Natural killer cell treated with Interleukin-12 subunit alpha and Interleukin-12 subunit beta and Interleukin-15 and Interleukin-18, amount 100 ng/mL, for 72 hours (primary cell): ENCODE data around the gene NAT8L. TPM values are rescaled to one million over a fixed set of nuclear protein-coding genes. Genes with fewer than 3 reads are reported as not detected.

Experiments used
- ATAC-seq, 2 donors: fragments of 150-1000 bp; cut with Tn5 transposase in 1 of 2; sonication (Bioruptor Pico), chemical (Tn5 transposase) in 1 of 2; 2 replicates each; pipeline ENCODE4 v1.10.0; 2021
- DNase-seq: peaks from one replicate; pipeline ENCODE4 v3.0.0; 2022; ENCODE audit warnings: low spot score
- H3K27ac Mint-ChIP-seq, 2 donors: 1 replicate in 1 of 2; 2 replicates in 1 of 2; pipeline ENCODE4 v1.8.0; 2022; ENCODE audit warnings: mixed read lengths in 2 of 2, mild to moderate bottlenecking in 1 of 2, moderate library complexity in 1 of 2
- H3K27me3 Mint-ChIP-seq, 2 donors: 1 replicate in 1 of 2; 2 replicates in 1 of 2; pipeline ENCODE4 v1.8.0; 2022; ENCODE audit warnings: mixed read lengths in 2 of 2
- H3K36me3 Mint-ChIP-seq: one replicate; pipeline ENCODE4 v1.8.0; 2022; ENCODE audit warnings: mixed read lengths
- H3K4me1 Mint-ChIP-seq, 2 donors: 1 replicate in 1 of 2; 2 replicates in 1 of 2; pipeline ENCODE4 v1.8.0; 2022; ENCODE audit warnings: low read depth in 2 of 2, mixed read lengths in 2 of 2, mild to moderate bottlenecking in 1 of 2
- H3K4me3 Mint-ChIP-seq: one replicate; pipeline ENCODE4 v1.8.0; 2022; ENCODE audit warnings: mixed read lengths
- H3K9me3 Mint-ChIP-seq: 2 replicates; pipeline ENCODE4 v1.8.0; 2022; ENCODE audit warnings: mixed read lengths
- total RNA-seq, 2 donors: library from RNA; stranded (reverse); gene quantifications; one replicate each; pipeline ENCODE4 v1.2.3, GENCODE V29; 2022

NAT8L gene
- total RNA-seq, 2 donors from 2014 or later, result 0.05 to 0.08 TPM

- Mint-ChIP-seq H3K4me3 (peak overlapping the region; percentile 79), H3K36me3 (no peaks in the 10 kb centered on the region), H3K27ac (no peak overlapping the region), H3K4me1 (peaks cover 0 to 6% of the 10 kb centered on the region in 2 donors), H3K9me3 (no peaks in the 10 kb centered on the region), H3K27me3 (peaks cover 13 to 25% of the 10 kb centered on the region in 2 donors)
- DNase-seq (peak; percentile 89), ATAC-seq (peak; percentile 81 to 86)
Measured at GRCh38 chr4:2041239-2042130, 17.6 kb upstream of the NAT8L start.

- H3K4me1 Mint-ChIP-seq, result peaks cover 0 to 6% of the 10 kb centered on the region in 2 donors
- H3K9me3 Mint-ChIP-seq, result no peaks in the 10 kb centered on the region
- H3K27ac Mint-ChIP-seq, result no peak overlapping the region
- peaks cover 11 to 17% of the 10 kb centered on the region in 2 donors for H3K27me3 Mint-ChIP-seq
- DNase-seq, result no peak
- ATAC-seq, result peak; percentile 61 to 63
- peak overlapping the region; percentile 79 for H3K4me3 Mint-ChIP-seq
- H3K36me3 Mint-ChIP-seq, result no peaks in the 10 kb centered on the region
Measured at GRCh38 chr4:2042204-2042946, 16.8 kb upstream of the NAT8L start.

- H3K36me3 Mint-ChIP-seq, result no peaks in the 10 kb centered on the region
- no peaks in the 10 kb centered on the region for H3K9me3 Mint-ChIP-seq
- no peak for ATAC-seq
- H3K27ac Mint-ChIP-seq, result no peak overlapping the region
- peak overlapping the region; percentile 65 for H3K4me3 Mint-ChIP-seq
- DNase-seq, result no peak
- peaks cover 0 to 6% of the 10 kb centered on the region in 2 donors for H3K4me1 Mint-ChIP-seq
- H3K27me3 Mint-ChIP-seq, result peaks cover 11 to 17% of the 10 kb centered on the region in 2 donors
Measured at GRCh38 chr4:2042947-2043395, 16.2 kb upstream of the NAT8L start.

GRCh38 chr4:2043396-2044118, 15.6 kb upstream of the NAT8L start:
- H3K4me1 Mint-ChIP-seq, result peaks cover 0 to 6% of the 10 kb centered on the region in 2 donors
- H3K9me3 Mint-ChIP-seq, result no peaks in the 10 kb centered on the region
- no peaks in the 10 kb centered on the region for H3K36me3 Mint-ChIP-seq
- no peak overlapping the region for H3K4me3 Mint-ChIP-seq
- no peak overlapping the region for H3K27ac Mint-ChIP-seq
- H3K27me3 Mint-ChIP-seq, result peaks cover 12 to 14% of the 10 kb centered on the region in 2 donors
- ATAC-seq (no peak), DNase-seq (no peak)

- Mint-ChIP-seq H3K9me3 (no peaks in the 10 kb centered on the region), H3K4me3 (no peak overlapping the region), H3K27ac (no peak overlapping the region), H3K36me3 (no peaks in the 10 kb centered on the region), H3K4me1 (peaks cover 0 to 6% of the 10 kb centered on the region in 2 donors), H3K27me3 (peaks cover 8 to 9% of the 10 kb centered on the region in 2 donors)
- no peak for ATAC-seq
- DNase-seq, result no peak
Measured at GRCh38 chr4:2044119-2044485, 15.0 kb upstream of the NAT8L start.

DNA sequence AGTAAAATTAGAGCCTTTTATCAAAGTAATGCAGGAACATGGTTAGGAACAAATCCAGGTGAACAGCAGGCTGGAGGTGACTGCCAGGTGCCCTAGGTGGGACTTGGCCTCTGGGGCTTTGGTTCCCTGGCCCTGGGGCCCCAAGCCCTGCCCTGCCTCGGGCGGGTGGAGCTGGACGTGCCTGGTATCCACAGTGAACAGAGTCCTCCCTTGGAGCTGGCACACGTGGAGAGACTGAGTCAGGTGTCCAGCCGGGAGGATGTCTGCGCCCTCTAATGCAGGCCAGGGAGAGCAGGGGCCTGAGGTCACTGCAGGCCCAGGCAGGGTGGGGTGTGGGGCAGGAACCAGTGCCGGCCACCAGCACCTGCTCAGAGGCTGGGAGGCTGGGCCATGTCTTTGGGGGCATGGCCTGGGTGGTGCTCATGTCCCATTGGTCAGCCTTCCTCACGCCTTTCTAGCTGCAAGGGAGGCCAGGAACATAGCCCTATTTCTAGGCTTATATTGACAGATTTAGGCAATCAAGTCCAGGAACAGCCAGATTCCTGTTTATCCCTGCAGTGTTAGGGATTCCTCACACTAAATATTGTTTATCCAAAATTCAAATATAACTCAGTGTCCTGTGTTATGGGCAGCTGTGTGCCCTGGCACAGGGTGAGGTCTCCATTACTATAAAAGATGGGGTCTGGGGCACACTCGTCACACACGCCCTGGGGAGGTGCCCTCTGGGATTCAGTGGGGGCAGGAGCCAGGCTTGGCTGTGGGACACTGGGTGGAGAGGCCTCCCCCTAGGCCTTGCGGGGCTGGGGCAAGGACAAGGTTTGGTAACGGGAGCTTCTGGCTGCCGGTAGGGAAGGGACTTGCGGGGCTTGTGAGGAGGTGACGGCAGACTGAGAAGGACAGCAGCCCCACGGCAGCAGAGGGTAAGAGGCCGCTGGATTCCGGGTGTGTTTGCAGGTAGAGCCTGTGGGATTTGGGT, 14.3 kb upstream of the NAT8L start:
- Mint-ChIP-seq H3K4me3 (no peak overlapping the region), H3K27ac (no peak overlapping the region), H3K9me3 (no peaks in the 10 kb centered on the region), H3K36me3 (no peaks in the 10 kb centered on the region), H3K27me3 (peaks cover 4 to 6% of the 10 kb centered on the region in 2 donors), H3K4me1 (peaks cover 0 to 5% of the 10 kb centered on the region in 2 donors)
- DNase-seq, result no peak
- ATAC-seq, result no peak

DNA sequence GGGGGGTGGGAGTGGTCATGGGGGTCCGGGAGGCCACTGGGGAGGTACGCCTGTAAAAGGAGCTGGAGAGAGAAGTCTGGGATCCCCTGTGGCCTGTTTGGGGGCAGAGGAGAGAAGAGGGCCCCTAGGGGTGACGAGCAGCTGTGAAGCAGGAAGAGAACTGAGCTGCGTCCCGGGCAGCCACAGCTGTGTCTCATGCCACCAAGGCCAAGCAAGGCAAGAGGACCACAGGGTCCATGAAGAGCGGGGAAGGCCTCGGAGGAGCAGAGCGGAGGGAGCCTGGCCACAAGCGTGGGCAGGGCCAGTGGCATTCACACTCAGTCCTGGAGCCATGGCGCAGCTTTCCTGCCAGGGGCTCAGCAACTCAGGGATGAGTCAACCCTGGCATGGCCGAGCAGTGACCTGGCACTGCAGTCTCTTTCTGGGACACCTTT, 13.6 kb upstream of the NAT8L start:
- Mint-ChIP-seq H3K4me3 (no peak overlapping the region), H3K4me1 (peaks cover 0 to 3% of the 10 kb centered on the region in 2 donors), H3K27me3 (peaks cover 0 to 6% of the 10 kb centered on the region in 2 donors), H3K9me3 (no peaks in the 10 kb centered on the region), H3K36me3 (no peaks in the 10 kb centered on the region), H3K27ac (no peak overlapping the region)
- DNase-seq (no peak), ATAC-seq (no peak)

- ATAC-seq (no peak), DNase-seq (no peak)
- Mint-ChIP-seq H3K9me3 (no peaks in the 10 kb centered on the region), H3K4me1 (peaks cover 0 to 3% of the 10 kb centered on the region in 2 donors), H3K36me3 (no peaks in the 10 kb centered on the region), H3K4me3 (no peak overlapping the region), H3K27me3 (peaks cover 0 to 13% of the 10 kb centered on the region in 2 donors), H3K27ac (no peak overlapping the region)
Measured at GRCh38 chr4:2046031-2046961, 12.8 kb upstream of the NAT8L start.

DNA sequence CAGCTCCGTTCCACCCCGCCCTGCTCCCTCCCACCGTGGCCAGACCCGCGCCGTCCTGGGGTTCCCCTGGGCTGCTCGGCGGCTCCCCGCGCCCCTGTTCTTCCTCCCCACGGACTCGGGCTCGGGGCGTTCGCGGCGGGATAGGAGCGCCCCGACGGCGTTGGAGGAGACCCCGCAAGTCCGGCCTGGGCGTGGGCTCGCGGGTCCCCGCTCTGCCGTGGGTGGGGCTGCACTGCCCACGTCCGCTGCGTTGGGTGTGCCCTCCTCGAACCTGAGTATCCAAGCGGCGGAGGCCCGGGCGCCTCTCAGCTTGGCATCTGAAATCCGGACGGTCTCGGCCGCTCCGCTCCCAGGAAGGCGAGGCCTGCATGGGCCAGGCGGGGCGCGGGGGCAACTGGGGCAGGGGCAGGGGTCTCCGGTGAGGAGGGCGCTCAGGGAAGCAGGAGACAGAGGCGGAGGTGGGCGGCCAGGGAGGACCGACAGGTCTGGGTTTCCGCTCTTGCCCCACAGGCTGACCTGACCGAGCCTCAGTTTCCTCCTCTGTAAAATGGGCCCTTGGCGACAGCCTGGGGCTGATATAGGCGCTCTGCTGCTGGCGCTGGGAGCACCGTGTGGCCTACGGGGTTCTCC, 12.0 kb upstream of the NAT8L start:
- H3K4me1 Mint-ChIP-seq, result no peaks in the 10 kb centered on the region
- H3K9me3 Mint-ChIP-seq, result no peaks in the 10 kb centered on the region
- H3K27ac Mint-ChIP-seq, result no peak overlapping the region
- peaks cover 0 to 13% of the 10 kb centered on the region in 2 donors for H3K27me3 Mint-ChIP-seq
- DNase-seq (no peak), ATAC-seq (no peak)
- H3K4me3 Mint-ChIP-seq, result no peak overlapping the region
- H3K36me3 Mint-ChIP-seq, result no peaks in the 10 kb centered on the region

DNA sequence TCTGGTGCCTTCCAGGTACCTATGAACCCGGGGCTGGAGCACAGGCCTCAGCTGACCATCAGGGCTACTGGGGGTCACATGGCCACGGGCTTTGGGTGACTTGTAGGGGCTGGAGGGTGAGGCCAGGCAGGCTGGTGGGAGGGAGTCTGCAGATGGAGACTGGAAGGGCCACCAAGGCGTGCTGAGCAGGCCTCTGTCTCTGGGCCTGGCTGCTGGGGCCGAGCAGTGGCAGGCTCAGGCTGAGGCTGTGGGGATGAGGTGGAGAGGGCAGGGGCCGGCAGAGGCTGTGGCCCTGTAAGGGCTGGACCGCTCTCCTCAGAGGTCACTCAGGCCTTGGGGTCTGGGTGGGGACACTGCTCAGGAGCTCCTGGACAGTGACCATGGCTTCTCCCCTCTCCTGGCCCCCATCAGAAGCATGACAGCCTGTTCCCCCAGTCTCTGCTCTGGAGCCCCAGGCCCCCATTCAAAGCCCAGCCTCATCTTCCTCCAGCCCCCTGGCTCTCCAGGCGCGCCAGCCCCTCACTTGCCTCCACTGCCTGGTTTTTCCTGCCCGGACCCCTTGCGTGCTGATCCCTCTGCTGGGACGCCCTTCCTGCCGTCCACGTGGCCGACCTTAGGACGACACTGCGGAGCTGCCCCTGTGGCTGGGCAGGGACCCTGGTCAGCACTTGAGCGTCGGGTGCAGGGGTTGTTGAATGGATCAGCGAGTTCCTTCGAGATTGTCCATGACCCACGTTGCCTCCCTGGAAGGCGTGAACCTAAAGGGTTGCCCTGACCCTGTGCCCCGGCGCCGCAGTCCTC, 11.1 kb upstream of the NAT8L start:
- DNase-seq (no peak), ATAC-seq (peak in 1 of 2 donors; percentile 17)
- Mint-ChIP-seq H3K27ac (no peak overlapping the region), H3K4me3 (no peak overlapping the region), H3K9me3 (no peaks in the 10 kb centered on the region), H3K36me3 (no peaks in the 10 kb centered on the region), H3K27me3 (peaks cover 0 to 17% of the 10 kb centered on the region in 2 donors), H3K4me1 (no peaks in the 10 kb centered on the region)

- ATAC-seq (no peak), DNase-seq (peak; percentile 34)
- no peaks in the 10 kb centered on the region for H3K9me3 Mint-ChIP-seq
- H3K36me3 Mint-ChIP-seq, result no peaks in the 10 kb centered on the region
- H3K27me3 Mint-ChIP-seq, result peaks cover under 1 to 17% of the 10 kb centered on the region in 2 donors
- H3K4me3 Mint-ChIP-seq, result no peak overlapping the region
- no peaks in the 10 kb centered on the region for H3K4me1 Mint-ChIP-seq
- H3K27ac Mint-ChIP-seq, result no peak overlapping the region
Measured at GRCh38 chr4:2048831-2049230, 10.3 kb upstream of the NAT8L start.
